Measurements from ENCODE around the gene VPS8.

VPS8 gene

GRCh38 chr3:185052631-185053030 is 240.7 kb downstream of the VPS8 start:
- Histone ChIP-seq H3K4me1 (ENCODE audit: control insufficient read depth, insufficient read depth, low read length) (no peaks in the 10 kb centered on the region), H3K4me3 (ENCODE audit: low read depth, low read length) (no peak overlapping the region), H3K9ac (ENCODE audit: low read depth, low read length) (no peak overlapping the region), H3K36me3 (ENCODE audit: control insufficient read depth, insufficient read depth, low read length) (peaks cover 20% of the 10 kb centered on the region), H3K27ac (ENCODE audit: low read depth, low read length) (no peak overlapping the region), H3K27me3 (ENCODE audit: control insufficient read depth, insufficient read depth, low read length) (no peaks in the 10 kb centered on the region), H3K9me3 (ENCODE audit: control insufficient read depth, insufficient read depth, low read length) (0 out of 2 replicates have a peak, but pooled peaks cover 5% of the 10 kb centered on the region)

- Histone ChIP-seq H3K27me3 (ENCODE audit: control insufficient read depth, insufficient read depth, low read length) (no peaks in the 10 kb centered on the region), H3K9ac (ENCODE audit: low read depth, low read length) (no peak overlapping the region), H3K4me1 (ENCODE audit: control insufficient read depth, insufficient read depth, low read length) (no peaks in the 10 kb centered on the region), H3K4me3 (ENCODE audit: low read depth, low read length) (no peak overlapping the region), H3K27ac (ENCODE audit: low read depth, low read length) (no peak overlapping the region), H3K36me3 (ENCODE audit: control insufficient read depth, insufficient read depth, low read length) (peaks cover 12% of the 10 kb centered on the region; the same call in 1 of the 2 replicates), H3K9me3 (ENCODE audit: control insufficient read depth, insufficient read depth, low read length) (peaks cover 19% of the 10 kb centered on the region)
These were observed 244.9 kb downstream of the VPS8 start for GRCh38 chr3:185056908-185057307.

- Histone ChIP-seq H3K4me3 (ENCODE audit: low read depth, low read length) (no peak overlapping the region), H3K27ac (ENCODE audit: low read depth, low read length) (no peak overlapping the region), H3K27me3 (ENCODE audit: control insufficient read depth, insufficient read depth, low read length) (no peaks in the 10 kb centered on the region), H3K9me3 (ENCODE audit: control insufficient read depth, insufficient read depth, low read length) (peaks cover 19% of the 10 kb centered on the region), H3K36me3 (ENCODE audit: control insufficient read depth, insufficient read depth, low read length) (0 out of 2 replicates have a peak, but pooled peaks cover 3% of the 10 kb centered on the region), H3K4me1 (ENCODE audit: control insufficient read depth, insufficient read depth, low read length) (no peaks in the 10 kb centered on the region), H3K9ac (ENCODE audit: low read depth, low read length) (no peak overlapping the region)
These were observed 245.9 kb downstream of the VPS8 start for GRCh38 chr3:185057829-185058228.

GRCh38 chr3:185058796-185059195 is 246.8 kb downstream of the VPS8 start:
- peaks cover 19% of the 10 kb centered on the region for H3K9me3 ChIP-seq (ENCODE audit: control insufficient read depth, insufficient read depth, low read length)
- H3K4me1 ChIP-seq (ENCODE audit: control insufficient read depth, insufficient read depth, low read length), result no peaks in the 10 kb centered on the region

GRCh38 chr3:185059766-185060165 is 247.8 kb downstream of the VPS8 start:
- Histone ChIP-seq H3K4me3 (ENCODE audit: low read depth, low read length) (no peak overlapping the region), H3K27ac (ENCODE audit: low read depth, low read length) (no peak overlapping the region), H3K27me3 (ENCODE audit: control insufficient read depth, insufficient read depth, low read length) (no peaks in the 10 kb centered on the region), H3K9me3 (ENCODE audit: control insufficient read depth, insufficient read depth, low read length) (peaks cover 19% of the 10 kb centered on the region), H3K4me1 (ENCODE audit: control insufficient read depth, insufficient read depth, low read length) (no peaks in the 10 kb centered on the region), H3K9ac (ENCODE audit: low read depth, low read length) (no peak overlapping the region), H3K36me3 (ENCODE audit: control insufficient read depth, insufficient read depth, low read length) (no peaks in the 10 kb centered on the region)

More at GRCh38 chr3:185058796-185059195, 246.8 kb downstream of the VPS8 start:
- Histone ChIP-seq H3K27ac (ENCODE audit: low read depth, low read length) (no peak overlapping the region), H3K9ac (ENCODE audit: low read depth, low read length) (no peak overlapping the region), H3K36me3 (ENCODE audit: control insufficient read depth, insufficient read depth, low read length) (no peaks in the 10 kb centered on the region), H3K27me3 (ENCODE audit: control insufficient read depth, insufficient read depth, low read length) (no peaks in the 10 kb centered on the region), H3K4me3 (ENCODE audit: low read depth, low read length) (no peak overlapping the region)

- H3K4me1 ChIP-seq (ENCODE audit: control insufficient read depth, insufficient read depth, low read length), result no peaks in the 10 kb centered on the region
These were observed 248.7 kb downstream of the VPS8 start for GRCh38 chr3:185060655-185061054.

GRCh38 chr3:185062191-185062590 is 250.2 kb downstream of the VPS8 start:
- Histone ChIP-seq H3K9me3 (ENCODE audit: control insufficient read depth, insufficient read depth, low read length) (peaks cover 19% of the 10 kb centered on the region), H3K27me3 (ENCODE audit: control insufficient read depth, insufficient read depth, low read length) (no peaks in the 10 kb centered on the region), H3K9ac (ENCODE audit: low read depth, low read length) (no peak overlapping the region), H3K36me3 (ENCODE audit: control insufficient read depth, insufficient read depth, low read length) (no peaks in the 10 kb centered on the region), H3K27ac (ENCODE audit: low read depth, low read length) (no peak overlapping the region), H3K4me3 (ENCODE audit: low read depth, low read length) (no peak overlapping the region), H3K4me1 (ENCODE audit: control insufficient read depth, insufficient read depth, low read length) (no peaks in the 10 kb centered on the region)

More at GRCh38 chr3:185060655-185061054, 248.7 kb downstream of the VPS8 start:
- Histone ChIP-seq H3K27me3 (ENCODE audit: control insufficient read depth, insufficient read depth, low read length) (no peaks in the 10 kb centered on the region), H3K27ac (ENCODE audit: low read depth, low read length) (no peak overlapping the region), H3K36me3 (ENCODE audit: control insufficient read depth, insufficient read depth, low read length) (no peaks in the 10 kb centered on the region), H3K9ac (ENCODE audit: low read depth, low read length) (no peak overlapping the region), H3K9me3 (ENCODE audit: control insufficient read depth, insufficient read depth, low read length) (peaks cover 19% of the 10 kb centered on the region), H3K4me3 (ENCODE audit: low read depth, low read length) (no peak overlapping the region)

- Histone ChIP-seq H3K27ac (ENCODE audit: low read depth, low read length) (no peak overlapping the region), H3K36me3 (ENCODE audit: control insufficient read depth, insufficient read depth, low read length) (no peaks in the 10 kb centered on the region), H3K27me3 (ENCODE audit: control insufficient read depth, insufficient read depth, low read length) (no peaks in the 10 kb centered on the region), H3K4me3 (ENCODE audit: low read depth, low read length) (no peak overlapping the region), H3K9me3 (ENCODE audit: control insufficient read depth, insufficient read depth, low read length) (peaks cover 14% of the 10 kb centered on the region), H3K4me1 (ENCODE audit: control insufficient read depth, insufficient read depth, low read length) (no peaks in the 10 kb centered on the region), H3K9ac (ENCODE audit: low read depth, low read length) (no peak overlapping the region)
These were observed 251.5 kb downstream of the VPS8 start for GRCh38 chr3:185063431-185063830.

- Histone ChIP-seq H3K27me3 (ENCODE audit: control insufficient read depth, insufficient read depth, low read length) (no peaks in the 10 kb centered on the region), H3K27ac (ENCODE audit: low read depth, low read length) (no peak overlapping the region), H3K9me3 (ENCODE audit: control insufficient read depth, insufficient read depth, low read length) (peaks cover 14% of the 10 kb centered on the region)
These were observed 253.1 kb downstream of the VPS8 start for GRCh38 chr3:185065059-185065458.

GRCh38 chr3:185066251-185066650 is 254.3 kb downstream of the VPS8 start:
- H3K9me3 ChIP-seq (ENCODE audit: control insufficient read depth, insufficient read depth, low read length), result peaks cover 2% of the 10 kb centered on the region; the same call in 1 of the 2 replicates
- no peaks in the 10 kb centered on the region for H3K27me3 ChIP-seq (ENCODE audit: control insufficient read depth, insufficient read depth, low read length)
- no peak overlapping the region for H3K4me3 ChIP-seq (ENCODE audit: low read depth, low read length)
- H3K27ac ChIP-seq (ENCODE audit: low read depth, low read length), result no peak overlapping the region
- no peak overlapping the region for H3K9ac ChIP-seq (ENCODE audit: low read depth, low read length)
- H3K36me3 ChIP-seq (ENCODE audit: control insufficient read depth, insufficient read depth, low read length), result no peaks in the 10 kb centered on the region
- H3K4me1 ChIP-seq (ENCODE audit: control insufficient read depth, insufficient read depth, low read length), result 0 out of 2 replicates have a peak, but pooled peaks cover 3% of the 10 kb centered on the region

More at GRCh38 chr3:185065059-185065458, 253.1 kb downstream of the VPS8 start:
- no peaks in the 10 kb centered on the region for H3K36me3 ChIP-seq (ENCODE audit: control insufficient read depth, insufficient read depth, low read length)
- no peak overlapping the region for H3K4me3 ChIP-seq (ENCODE audit: low read depth, low read length)
- H3K9ac ChIP-seq (ENCODE audit: low read depth, low read length), result no peak overlapping the region
- H3K4me1 ChIP-seq (ENCODE audit: control insufficient read depth, insufficient read depth, low read length), result no peaks in the 10 kb centered on the region

- Histone ChIP-seq H3K27me3 (ENCODE audit: control insufficient read depth, insufficient read depth, low read length) (no peaks in the 10 kb centered on the region), H3K9me3 (ENCODE audit: control insufficient read depth, insufficient read depth, low read length) (no peaks in the 10 kb centered on the region), H3K36me3 (ENCODE audit: control insufficient read depth, insufficient read depth, low read length) (no peaks in the 10 kb centered on the region), H3K4me1 (ENCODE audit: control insufficient read depth, insufficient read depth, low read length) (0 out of 2 replicates have a peak, but pooled peaks cover 3% of the 10 kb centered on the region), H3K27ac (ENCODE audit: low read depth, low read length) (no peak overlapping the region), H3K4me3 (ENCODE audit: low read depth, low read length) (no peak overlapping the region), H3K9ac (ENCODE audit: low read depth, low read length) (no peak overlapping the region)
These were observed 255.2 kb downstream of the VPS8 start for GRCh38 chr3:185067173-185067572.

Measured in HUES48 (cell line).